Bronchial epithelial cell (primary cell): Measurements from ENCODE around the gene OSBPL5. TPM values are rescaled to one million over a fixed set of nuclear protein-coding genes. Genes with fewer than 3 reads are reported as not detected.

Experiments
- DNase-seq: peaks from one replicate; pipeline ENCODE4 v3.0.0-alpha.2; 2010; ENCODE audit warnings: low read depth
- FAIRE-seq: peaks from 2 replicates; lab custom pipeline; 2011; peaks lifted over from hg19 to GRCh38; lab: Jason Lieb, UNC
- H3K27me3 ChIP-seq: 2 replicates; pipeline ENCODE4 v1.5.1; 2011; ENCODE audit warnings: low read length; ENCODE audit not compliant: control insufficient read depth, insufficient read depth
- H3K36me3 ChIP-seq: 2 replicates; pipeline ENCODE4 v1.5.1; 2011; ENCODE audit warnings: low read length; ENCODE audit not compliant: control insufficient read depth, insufficient read depth
- H3K4me3 ChIP-seq: 2 replicates; pipeline ENCODE4 v1.5.1; 2011; ENCODE audit warnings: mild to moderate bottlenecking, low read depth, low read length, control low read depth
- CTCF ChIP-seq: IDR thresholded peaks from 2 replicates; pipeline ENCODE4 v1.5.1; 2011; ENCODE audit warnings: mild to moderate bottlenecking, moderate library complexity, low read length, control low read depth, inconsistent platforms; ENCODE audit not compliant: insufficient read depth, severe bottlenecking
- total RNA-seq: library from RNA; depleted of rRNA; stranded (reverse); fragments of >200 nt; gene quantifications from 2 replicates; pipeline ENCODE4 v1.2.1, GENCODE V29; 2014

OSBPL5 gene
- total RNA-seq, 1 donor from 2014 or later, result 21.1 TPM

- FAIRE-seq, result no peak
- Histone ChIP-seq H3K36me3 (no peaks in the 10 kb centered on the region), H3K4me3 (no peak overlapping the region), H3K27me3 (peaks cover 25% of the 10 kb centered on the region)
- TF ChIP-seq CTCF, result no peak
- DNase-seq, result no peak
These were observed 41.8 kb upstream of the OSBPL5 start for GRCh38 chr11:3206922-3207204.

DNA sequence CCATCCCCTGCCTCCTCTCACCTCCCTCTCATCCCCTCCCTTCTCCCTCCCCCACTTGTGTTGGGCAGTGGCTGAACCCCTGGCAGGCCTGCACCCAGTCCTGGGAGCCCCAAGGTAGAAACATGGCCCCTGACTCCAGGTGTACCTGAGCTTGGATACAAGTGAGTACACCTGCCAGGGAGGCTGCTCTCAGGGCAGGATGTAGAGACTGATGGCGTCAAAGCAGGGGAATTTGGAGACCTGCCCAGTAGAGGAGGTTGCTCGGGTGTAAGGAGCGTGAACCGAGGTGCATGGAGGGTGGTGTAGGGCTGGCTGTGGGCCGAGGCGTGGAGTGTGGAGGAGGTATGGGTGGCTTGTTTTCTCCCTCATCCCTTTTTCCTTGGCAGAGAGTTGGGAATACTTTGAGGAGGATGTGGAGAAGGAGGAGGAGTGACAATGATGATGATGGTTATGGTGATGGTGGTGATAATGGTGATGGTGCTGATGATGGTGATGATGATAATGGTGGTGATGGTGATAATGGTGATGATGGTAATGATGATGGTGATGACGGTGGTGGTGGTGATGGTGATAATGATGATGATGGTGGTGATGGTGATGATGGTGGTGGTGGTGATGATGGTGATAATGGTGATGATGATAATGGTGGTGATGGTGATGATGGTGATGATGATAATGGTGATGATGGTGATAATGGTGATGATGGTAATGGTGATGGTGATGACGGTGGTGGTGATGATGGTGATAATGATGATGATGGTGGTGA lies 41.2 kb upstream of the OSBPL5 start:
- DNase-seq, result no peak
- TF ChIP-seq CTCF, result no peak
- no peak overlapping the region for H3K4me3 ChIP-seq
- peak; percentile 86 for FAIRE-seq
- H3K27me3 ChIP-seq, result peaks cover 28% of the 10 kb centered on the region
- no peaks in the 10 kb centered on the region for H3K36me3 ChIP-seq

GRCh38 chr11:3205261-3206155 lies 40.4 kb upstream of the OSBPL5 start:
- no peak overlapping the region for H3K4me3 ChIP-seq
- no peak for TF ChIP-seq CTCF
- H3K36me3 ChIP-seq, result no peaks in the 10 kb centered on the region
- H3K27me3 ChIP-seq, result peaks cover 30% of the 10 kb centered on the region
- FAIRE-seq, result no peak
- no peak for DNase-seq

DNA sequence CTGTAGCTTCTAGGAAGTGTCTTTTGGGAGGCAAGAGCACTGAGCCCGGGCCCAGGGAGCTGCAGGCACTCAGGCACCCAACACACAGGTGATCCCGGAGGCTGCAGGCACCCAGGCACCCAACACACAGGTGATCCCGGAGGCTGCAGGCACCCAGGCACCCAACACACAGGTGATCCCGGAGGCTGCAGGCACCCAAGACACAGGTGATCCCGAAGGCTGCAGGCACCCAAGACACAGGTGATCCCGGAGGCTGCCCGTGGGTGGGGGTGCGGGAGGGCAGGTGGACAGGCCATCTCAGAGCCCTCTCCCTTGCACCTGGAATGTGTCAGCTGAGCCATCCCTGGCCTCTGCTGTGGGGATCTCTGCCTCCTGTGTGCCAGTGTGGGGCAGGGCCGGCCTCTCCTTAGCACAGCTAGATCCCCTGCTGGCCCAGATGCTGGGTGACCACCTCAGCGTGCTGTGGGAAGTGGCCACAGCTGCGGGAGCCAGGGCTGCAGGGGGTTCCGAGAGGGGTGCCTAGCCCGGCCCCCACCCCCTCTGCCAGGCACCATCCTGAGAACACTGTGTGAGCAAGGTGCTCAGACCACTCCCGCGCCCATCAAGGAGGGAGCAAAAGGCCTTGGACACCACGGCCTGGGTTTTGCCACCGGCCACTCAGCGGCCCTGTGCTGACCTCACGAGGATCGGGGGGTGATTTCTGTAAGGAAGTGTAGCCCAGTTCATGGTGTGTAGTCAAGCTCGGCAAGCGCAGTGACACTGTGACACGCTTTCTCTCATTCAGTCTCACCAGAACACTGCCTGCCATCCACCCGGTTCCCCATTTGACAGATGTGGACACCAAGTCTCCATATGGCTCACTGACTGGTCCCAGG lies 39.3 kb upstream of the OSBPL5 start:
- H3K36me3 ChIP-seq, result no peaks in the 10 kb centered on the region
- DNase-seq (no peak), FAIRE-seq (no peak)
- no peak for TF ChIP-seq CTCF
- peaks cover 30% of the 10 kb centered on the region for H3K27me3 ChIP-seq
- H3K4me3 ChIP-seq, result no peak overlapping the region

DNA sequence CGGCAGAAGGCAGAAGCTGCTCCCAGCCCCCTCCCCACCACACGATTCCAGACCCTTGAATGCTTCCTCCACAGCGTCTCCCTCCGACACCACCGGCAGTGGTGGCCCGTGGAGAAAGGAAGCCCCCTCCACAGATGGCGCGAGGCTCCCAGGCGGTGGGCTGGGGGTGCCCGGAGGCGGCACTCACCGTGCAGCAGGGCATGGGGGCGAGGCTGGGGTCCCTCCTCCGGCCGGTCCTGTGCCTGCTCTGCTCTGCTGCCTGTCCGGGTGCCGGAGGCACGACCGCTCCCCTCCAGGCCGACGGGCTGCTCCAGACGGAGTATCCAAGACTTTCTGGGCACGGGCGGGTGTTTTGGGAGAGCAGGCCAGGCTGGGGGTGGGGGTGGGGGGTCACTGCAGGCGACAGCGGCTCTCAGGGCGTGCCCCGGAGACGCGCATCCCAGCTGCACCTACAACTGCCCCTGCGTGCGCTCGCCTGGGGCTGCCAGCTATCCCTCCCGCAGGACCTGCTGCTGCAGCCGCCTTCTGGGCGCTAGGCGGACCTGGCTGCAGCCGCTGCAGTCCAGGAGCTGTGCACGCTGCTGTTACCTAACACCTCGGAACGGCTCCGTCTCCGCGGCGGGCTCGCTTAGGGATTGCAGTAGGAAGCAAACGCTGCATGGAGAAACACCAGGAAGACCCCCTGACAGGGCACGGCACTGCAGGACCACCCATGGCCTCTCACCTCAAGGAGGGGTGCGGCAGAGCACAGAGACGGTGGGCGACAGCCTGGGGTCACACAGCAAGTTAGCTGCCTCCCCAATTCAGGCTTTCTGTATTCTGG lies 38.3 kb upstream of the OSBPL5 start:
- no peaks in the 10 kb centered on the region for H3K36me3 ChIP-seq
- DNase-seq (no peak), FAIRE-seq (no peak)
- TF ChIP-seq CTCF, result no peak
- peaks cover 30% of the 10 kb centered on the region for H3K27me3 ChIP-seq
- H3K4me3 ChIP-seq, result no peak overlapping the region
